IPS DF 6.9 (cell line): ENCODE results near the gene RAD54L.

Experiments
- DNase-seq: peaks from one replicate; pipeline ENCODE4 v3.0.0-alpha.2; 2013; ENCODE audit warnings: low read depth, low spot score
- H3K27ac ChIP-seq: one replicate; pipeline ENCODE4 v1.5.1; 2013; ENCODE audit warnings: low read length, control low read depth
- H3K27me3 ChIP-seq: 2 replicates; pipeline ENCODE4 v1.6.1; 2013; ENCODE audit warnings: mild to moderate bottlenecking, low read length; ENCODE audit not compliant: control insufficient read depth, insufficient read depth
- H3K36me3 ChIP-seq: 2 replicates; pipeline ENCODE4 v1.6.1; 2013; ENCODE audit warnings: low read length; ENCODE audit not compliant: control insufficient read depth, insufficient read depth
- H3K4me1 ChIP-seq: 2 replicates; pipeline ENCODE4 v1.6.1; 2013; ENCODE audit warnings: low read length; ENCODE audit not compliant: control insufficient read depth, insufficient read depth
- H3K4me3 ChIP-seq: 2 replicates; pipeline ENCODE4 v1.5.1; 2013; ENCODE audit warnings: mild to moderate bottlenecking, low read length
- H3K9me3 ChIP-seq: 2 replicates; pipeline ENCODE4 v1.6.1; 2013; ENCODE audit warnings: low read length, inconsistent platforms; ENCODE audit not compliant: control insufficient read depth, insufficient read depth
- WGBS: extraction: QIAGEN DNeasy Blood & Tissue Kit; methylation state at CpG from one replicate; pipeline ENCODE4 v1.1.7; 2013; ENCODE audit warnings: mixed read lengths, missing lambda C conversion rate; ENCODE audit not compliant: insufficient read length, insufficient coverage; 5-methylcytosine and 5-hydroxymethylcytosine counted together

The RAD54L gene

GRCh38 chr1:46262508-46262907 is 14.9 kb downstream of the RAD54L start:
- DNase-seq: no peak
- H3K9me3 ChIP-seq: no peaks in the 10 kb centered on the region
- WGBS: no CpG with 5 or more reads among the region's 1 CpG
- no peak overlapping the region for H3K27ac ChIP-seq
- H3K4me3 ChIP-seq: no peak overlapping the region
- no peaks in the 10 kb centered on the region; the same call in 1 of the 2 replicates for H3K27me3 ChIP-seq
- H3K4me1 ChIP-seq: no peaks in the 10 kb centered on the region
- peaks cover 53% of the 10 kb centered on the region for H3K36me3 ChIP-seq

GRCh38 chr1:46263146-46263545 is 15.6 kb downstream of the RAD54L start:
- Histone ChIP-seq H3K4me3 (no peak overlapping the region), H3K36me3 (peaks cover 55% of the 10 kb centered on the region), H3K9me3 (no peaks in the 10 kb centered on the region), H3K27me3 (no peaks in the 10 kb centered on the region; the same call in 1 of the 2 replicates), H3K27ac (no peak overlapping the region), H3K4me1 (no peaks in the 10 kb centered on the region)
- WGBS: no CpG with 5 or more reads among the region's 2 CpGs
- no peak for DNase-seq

- Histone ChIP-seq H3K27me3 (no peaks in the 10 kb centered on the region; the same call in 1 of the 2 replicates), H3K27ac (no peak overlapping the region), H3K4me1 (no peaks in the 10 kb centered on the region), H3K4me3 (no peak overlapping the region), H3K9me3 (no peaks in the 10 kb centered on the region), H3K36me3 (peaks cover 49% of the 10 kb centered on the region; the same call in 1 of the 2 replicates)
- no CpG with 5 or more reads among the region's 1 CpG for WGBS
- no peak for DNase-seq
These were observed 21.0 kb downstream of the RAD54L start for GRCh38 chr1:46268578-46268977.

- no peak overlapping the region for H3K4me3 ChIP-seq
- WGBS: no CpG with 5 or more reads among the region's 6 CpGs
- no peaks in the 10 kb centered on the region for H3K9me3 ChIP-seq
- no peaks in the 10 kb centered on the region for H3K4me1 ChIP-seq
- peaks cover 60% of the 10 kb centered on the region for H3K36me3 ChIP-seq
- H3K27me3 ChIP-seq: no peaks in the 10 kb centered on the region
- no peak overlapping the region for H3K27ac ChIP-seq
- no peak for DNase-seq
These were observed 26.9 kb downstream of the RAD54L start for GRCh38 chr1:46274225-46275029.

- DNase-seq: no peak
- Histone ChIP-seq H3K36me3 (peaks cover 60% of the 10 kb centered on the region), H3K27ac (no peak overlapping the region), H3K4me3 (no peak overlapping the region), H3K4me1 (no peaks in the 10 kb centered on the region), H3K9me3 (no peaks in the 10 kb centered on the region), H3K27me3 (no peaks in the 10 kb centered on the region)
- WGBS: no CpG with 5 or more reads among the region's 6 CpGs
These were observed 27.4 kb downstream of the RAD54L start for GRCh38 chr1:46275030-46275337.

- H3K27me3 ChIP-seq: no peaks in the 10 kb centered on the region
- no peak overlapping the region for H3K27ac ChIP-seq
- H3K4me1 ChIP-seq: no peaks in the 10 kb centered on the region
- H3K36me3 ChIP-seq: peaks cover 43% of the 10 kb centered on the region
- H3K4me3 ChIP-seq: no peak overlapping the region
- no CpG with 5 or more reads among the region's 14 CpGs for WGBS
- DNase-seq: no peak
- no peaks in the 10 kb centered on the region for H3K9me3 ChIP-seq
These were observed 30.3 kb downstream of the RAD54L start for GRCh38 chr1:46277658-46278373.

- no peaks in the 10 kb centered on the region for H3K9me3 ChIP-seq
- no CpG with 5 or more reads among the region's 12 CpGs for WGBS
- peaks cover 40% of the 10 kb centered on the region for H3K36me3 ChIP-seq
- no peak overlapping the region for H3K4me3 ChIP-seq
- no peaks in the 10 kb centered on the region for H3K4me1 ChIP-seq
- DNase-seq: no peak
- H3K27me3 ChIP-seq: no peaks in the 10 kb centered on the region
- no peak overlapping the region for H3K27ac ChIP-seq
These were observed 31.2 kb downstream of the RAD54L start for GRCh38 chr1:46278807-46279206.

- WGBS: no CpG with 5 or more reads among the region's 3 CpGs
- Histone ChIP-seq H3K4me1 (no peaks in the 10 kb centered on the region), H3K9me3 (no peaks in the 10 kb centered on the region), H3K27me3 (no peaks in the 10 kb centered on the region), H3K36me3 (peaks cover 31% of the 10 kb centered on the region), H3K4me3 (no peak overlapping the region), H3K27ac (no peak overlapping the region)
- no peak for DNase-seq
These were observed 32.5 kb downstream of the RAD54L start for GRCh38 chr1:46280092-46280491.

- H3K27me3 ChIP-seq: no peaks in the 10 kb centered on the region
These were observed 33.5 kb downstream of the RAD54L start for GRCh38 chr1:46281021-46281420.

GRCh38 chr1:46284058-46284457 is 36.5 kb downstream of the RAD54L start:
- Histone ChIP-seq H3K4me1 (no peaks in the 10 kb centered on the region), H3K27ac (no peak overlapping the region), H3K4me3 (no peak overlapping the region), H3K36me3 (peaks cover 17% of the 10 kb centered on the region), H3K9me3 (no peaks in the 10 kb centered on the region), H3K27me3 (no peaks in the 10 kb centered on the region)
- no CpG with 5 or more reads among the region's 1 CpG for WGBS
- DNase-seq: no peak

More at GRCh38 chr1:46281021-46281420, 33.5 kb downstream of the RAD54L start:
- Histone ChIP-seq H3K9me3 (no peaks in the 10 kb centered on the region), H3K4me3 (no peak overlapping the region), H3K4me1 (no peaks in the 10 kb centered on the region), H3K27ac (no peak overlapping the region), H3K36me3 (peaks cover 29% of the 10 kb centered on the region)
- WGBS: no CpG with 5 or more reads among the region's 14 CpGs
- no peak for DNase-seq
